GM12878 (cell line): ENCODE results near the gene TGM2. TPM values are rescaled to one million over a fixed set of nuclear protein-coding genes. Genes with fewer than 3 reads are reported as not detected.

Source experiments
- ATAC-seq: fragments of 200-7000 bp; cut with Tn5 transposase; 3 replicates; pipeline ENCODE4 v1.9.1; 2020; ENCODE audit warnings: mild to moderate bottlenecking, moderate library complexity
- BruUV-seq: library from RNA; stranded (reverse); fragments of 400-500 nt; replicated peaks from 2 replicates; lab custom pipeline; 2021; lab: Mats Ljungman, UMichigan
- CTCF ChIA-PET: fragments of 300-600 bp; sonication (Branson Sonifier 250); formaldehyde crosslinking; extraction: SDS; loops from one replicate; lab custom pipeline; 2021; ENCODE audit warnings: inconsistent platforms; lab: Yijun Ruan, JAX
- POLR2A ChIA-PET: fragments of 350-600 bp; formaldehyde crosslinking; extraction: SDS; loops from one replicate; lab custom pipeline; 2021; ENCODE audit warnings: inconsistent platforms; lab: Charles Lee
- RAD21 ChIA-PET: fragments of 300-600 bp; sonication (Branson Sonifier 250); formaldehyde crosslinking; loops from one replicate; lab custom pipeline; 2023; ENCODE audit warnings: antibody characterized with exemption; ENCODE audit not compliant: unreplicated experiment; lab: Charles Lee
- SMC1A ChIA-PET: fragments of 300-600 bp; sonication (Branson Sonifier 250); formaldehyde crosslinking; loops from one replicate; lab custom pipeline; 2023; ENCODE audit not compliant: unreplicated experiment, uncharacterized antibody; lab: Charles Lee
- DNase-seq: peaks from one replicate; pipeline ENCODE4 v3.0.0-alpha.2; 2011; ENCODE audit warnings: low read depth, low spot score
- FAIRE-seq: peaks from 3 replicates; lab custom pipeline; 2011; peaks lifted over from hg19 to GRCh38; lab: Jason Lieb, UNC
- H2AFZ ChIP-seq: 2 replicates; pipeline ENCODE4 v1.6.0; 2011; ENCODE audit warnings: low read depth, low read length, control low read depth; ENCODE audit not compliant: control insufficient read depth
- H3K27ac ChIP-seq: 2 replicates; pipeline ENCODE4 v1.5.1; 2011; ENCODE audit warnings: control low read depth; ENCODE audit not compliant: control insufficient read depth, insufficient read depth
- H3K27me3 ChIP-seq, 2 experiments: replicated peaks in 1 of 2; 2 replicates each; pipeline versions ENCODE4 v1.6.0 to v1.6.1; 2011; ENCODE audit warnings: low read length in 1 of 2; ENCODE audit not compliant: control insufficient read depth in 2 of 2, insufficient read depth in 2 of 2
- H3K36me3 ChIP-seq, 2 experiments: 2 replicates each; pipeline ENCODE4 v1.5.1; 2011; ENCODE audit warnings: low read length in 1 of 2; ENCODE audit not compliant: control insufficient read depth in 2 of 2, insufficient read depth in 2 of 2
- H3K4me1 ChIP-seq: 2 replicates; pipeline ENCODE4 v1.6.1; 2011; ENCODE audit warnings: mild to moderate bottlenecking, low read length, moderate library complexity, mixed read lengths; ENCODE audit not compliant: control insufficient read depth, insufficient read depth
- H3K4me2 ChIP-seq: 2 replicates; pipeline ENCODE4 v1.6.0; 2011; ENCODE audit warnings: control low read depth; ENCODE audit not compliant: control insufficient read depth, insufficient read depth
- H3K4me3 ChIP-seq: fragments of 200-600 bp; sonication (generic); 2 replicates; pipeline ENCODE4 v1.5.1; 2016
- H3K79me2 ChIP-seq: 2 replicates; pipeline ENCODE4 v1.6.0; 2011; ENCODE audit warnings: low read length; ENCODE audit not compliant: control insufficient read depth, insufficient read depth
- H3K9ac ChIP-seq: 2 replicates; pipeline ENCODE4 v1.8.0; 2011; ENCODE audit warnings: low read length, control low read depth, mixed read lengths; ENCODE audit not compliant: control insufficient read depth, insufficient read depth
- H3K9me3 ChIP-seq: replicated peaks from 3 replicates; pipeline ENCODE4 v1.5.1; 2011; ENCODE audit warnings: mild to moderate bottlenecking, low read length; ENCODE audit not compliant: control insufficient read depth, insufficient read depth
- H4K20me1 ChIP-seq: 2 replicates; pipeline ENCODE4 v1.6.0; 2011; ENCODE audit not compliant: control insufficient read depth, insufficient read depth
- BACH1 ChIP-seq: fragments of 450-650 bp; IDR thresholded peaks from 2 replicates; pipeline ENCODE4 v1.6.1; 2017; ENCODE audit warnings: mild to moderate bottlenecking, borderline replicate concordance
- ESRRA ChIP-seq: IDR thresholded peaks from 2 replicates; pipeline ENCODE4 v1.6.1; 2012; ENCODE audit warnings: mild to moderate bottlenecking, low read length, improper control_type of control experiment
- FOXM1 ChIP-seq: IDR thresholded peaks from 2 replicates; pipeline ENCODE4 v1.6.1; 2012; ENCODE audit warnings: low read depth, mild to moderate bottlenecking, inconsistent platforms, low read length, moderate library complexity
- GABPA ChIP-seq: IDR thresholded peaks from 2 replicates; pipeline ENCODE4 v1.6.1; 2014; ENCODE audit warnings: antibody characterized with exemption, low read depth, mild to moderate bottlenecking, inconsistent platforms
- JUND ChIP-seq: IDR thresholded peaks from 2 replicates; pipeline ENCODE4 v1.6.1; 2012; ENCODE audit warnings: low read depth, mild to moderate bottlenecking, low read length, improper control_type of control experiment, moderate library complexity
- LARP7 ChIP-seq: fragments of 450-650 bp; IDR thresholded peaks from 2 replicates; pipeline ENCODE4 v1.6.1; 2017; ENCODE audit warnings: mild to moderate bottlenecking
- MEF2B ChIP-seq: fragments of 450-650 bp; IDR thresholded peaks from 2 replicates; pipeline ENCODE4 v1.6.1; 2018; ENCODE audit warnings: mild to moderate bottlenecking, moderate library complexity; ENCODE audit not compliant: partially characterized antibody, poor library complexity, severe bottlenecking
- MTA3 ChIP-seq: IDR thresholded peaks from 2 replicates; pipeline ENCODE4 v1.6.1; 2012; ENCODE audit warnings: low read length, inconsistent platforms, borderline replicate concordance
- MXI1 ChIP-seq: fragments of 150-350 bp; IDR thresholded peaks from 2 replicates; pipeline ENCODE4 v1.6.1; 2011; ENCODE audit warnings: low read depth, mild to moderate bottlenecking, inconsistent platforms, low read length, improper control_type of control experiment
- MYB ChIP-seq: fragments of 150-350 bp; IDR thresholded peaks from 2 replicates; pipeline ENCODE4 v1.6.1; 2014; ENCODE audit warnings: mild to moderate bottlenecking, low read depth, low read length, borderline replicate concordance
- NFYB ChIP-seq: IDR thresholded peaks from 2 replicates; pipeline ENCODE4 v1.6.1; 2011; ENCODE audit warnings: low read depth, mild to moderate bottlenecking, low read length, improper control_type of control experiment, moderate library complexity; ENCODE audit not compliant: insufficient read depth
- POLR2AphosphoS5 ChIP-seq: IDR thresholded peaks from 2 replicates; pipeline ENCODE4 v1.6.1; 2011; ENCODE audit warnings: mild to moderate bottlenecking, low read length, inconsistent platforms
- SIX5 ChIP-seq: IDR thresholded peaks from 2 replicates; pipeline ENCODE4 v1.6.1; 2011; ENCODE audit warnings: mild to moderate bottlenecking, low read depth, low read length, moderate library complexity; ENCODE audit not compliant: severe bottlenecking
- SMAD1 ChIP-seq: fragments of 450-650 bp; IDR thresholded peaks from 2 replicates; pipeline ENCODE4 v1.6.1; 2018; ENCODE audit warnings: mild to moderate bottlenecking, low read depth; ENCODE audit not compliant: partially characterized antibody
- SRF ChIP-seq, 2 experiments: IDR thresholded peaks; 2 replicates each; pipeline ENCODE4 v1.6.1; 2011; ENCODE audit warnings: low read depth in 2 of 2, low read length in 2 of 2, mild to moderate bottlenecking in 1 of 2, moderate library complexity in 1 of 2
- SUZ12 ChIP-seq: fragments of 200-600 bp; sonication (generic); IDR thresholded peaks from one replicate; pipeline ENCODE4 v1.6.1; 2018; ENCODE audit warnings: antibody characterized with exemption, mild to moderate bottlenecking; ENCODE audit not compliant: unreplicated experiment
- WRNIP1 ChIP-seq: IDR thresholded peaks from 2 replicates; pipeline ENCODE4 v1.6.1; 2011; ENCODE audit warnings: low read depth, low read length, improper control_type of control experiment, borderline replicate concordance
- ZBTB33 ChIP-seq: fragments of 450-650 bp; IDR thresholded peaks from 2 replicates; pipeline ENCODE4 v1.6.1; 2017; ENCODE audit warnings: mild to moderate bottlenecking
- WGBS: methylation state at CpG from one replicate; pipeline ENCODE4 v1.1.6; 2016; ENCODE audit warnings: low lambda C conversion rate; ENCODE audit not compliant: insufficient replicate concordance, insufficient coverage; ENCODE audit errors: missing lambda C conversion rate; 5-methylcytosine and 5-hydroxymethylcytosine counted together
- in situ Hi-C: fragments of 300-500 bp; cut with MboI; formaldehyde crosslinking; loops from 9 replicates; pipeline ENCODE4 v1.14.3; 2018; ENCODE audit warnings: mixed read lengths
- intact Hi-C: fragments of 100-400 bp; cut with micrococcal nuclease; formaldehyde crosslinking; loops from one replicate; pipeline ENCODE4 v1.14.2; 2022; ENCODE audit not compliant: unreplicated experiment
- polyA plus RNA-seq, 11 experiments: library from polyadenylated mRNA; depleted of rRNA in 4 of 11; unstranded in 6 of 11; stranded (reverse) in 5 of 11; fragments of >200 nt; fragmentation: Nextera tagmentation in 4 of 11; fragmentation: Illumina TruSeq in 1 of 11; extraction: Ambion mirVana in 4 of 11; extraction: Trizol in 1 of 11; gene quantifications; 1 replicate in 1 of 11; 2 replicates in 10 of 11; pipeline versions ENCODE4 v1.2.1 to v1.2.3, GENCODE V29; 2011 to 2016; ENCODE audit warnings: inconsistent platforms in 2 of 11, missing spikeins in 2 of 11, low read depth in 1 of 11
- total RNA-seq, 4 experiments: library from RNA; depleted of rRNA in 3 of 4; stranded (reverse); fragments of >200 nt in 3 of 4; fragmentation: Illumina TruSeq in 1 of 4; extraction: Trizol in 1 of 4; gene quantifications; 2 replicates each; pipeline versions ENCODE4 v1.2.1 to v1.2.3, GENCODE V29; 2013 to 2021

The TGM2 gene
- total and polyA plus RNA-seq, 10 of the 15 experiments (the other 5 are each of a cell fraction or from before 2014, with no cell fraction given): 0.11 to 1.9 (median 0.51) TPM

GRCh38 chr20:38126146-38126921 lies 38.7 kb downstream of the TGM2 start:
- no peaks in the 10 kb centered on the region for H3K79me2 ChIP-seq
- no peaks in the 10 kb centered on the region for H3K27me3 ChIP-seq
- FAIRE-seq (no peak), ATAC-seq (no peak), DNase-seq (no peak)
- ChIA-PET SMC1A (no interaction called here), CTCF (interaction anchor here (0.7 to 1.0 kb wide), 2 partner anchors 51 to 95 kb away, joined by 3 read pairs; no protein-coding TSS in a partner anchor), RAD21 (no interaction called here), POLR2A (no interaction called here)
- no peak overlapping the region for H3K4me2 ChIP-seq
- H4K20me1 ChIP-seq: no peaks in the 10 kb centered on the region
- BruUV-seq: no TSS peak
- no peak overlapping the region for H2AFZ ChIP-seq
- intact Hi-C loops: no loop called here
- 80% methylated on average over 7 of the region's 7 CpGs for WGBS
- no peak overlapping the region for H3K4me3 ChIP-seq
- in situ Hi-C loops: no loop called here
- peaks cover 9% of the 10 kb centered on the region for H3K4me1 ChIP-seq
- H3K27ac ChIP-seq: no peak overlapping the region
- no peak for TF ChIP-seq SUZ12
- no peak for TF ChIP-seq MTA3
- no peak for TF ChIP-seq LARP7
- no peak for TF ChIP-seq SRF (IDR thresholded peaks at IDR 0.05; ENCODE audit: low read depth in 2 of 2, low read length in 2 of 2)
- TF ChIP-seq MEF2B: no peak
- no peak for TF ChIP-seq ZBTB33
- TF ChIP-seq MXI1: no peak
- no peak for TF ChIP-seq POLR2AphosphoS5
- no peak for TF ChIP-seq GABPA
- no peak for TF ChIP-seq JUND
- TF ChIP-seq MYB: no peak
- no peak for TF ChIP-seq ESRRA
- TF ChIP-seq SIX5: no peak
- no peak for TF ChIP-seq WRNIP1
- no peak for TF ChIP-seq SMAD1
- TF ChIP-seq NFYB: no peak
- no peak for TF ChIP-seq FOXM1
- TF ChIP-seq BACH1: no peak
- H3K9me3 ChIP-seq: no peaks in the 10 kb centered on the region
- H3K9ac ChIP-seq: no peak overlapping the region
- H3K36me3 ChIP-seq: no peaks in the 10 kb centered on the region
